IMR-90 (cell line): ENCODE data around the gene NUDT11. TPM values are rescaled to one million over a fixed set of nuclear protein-coding genes. Genes with fewer than 3 reads are reported as not detected.

ENCODE experiments used
- ATAC-seq: fragments of 200-7000 bp; cut with Tn5 transposase; 2 replicates; pipeline ENCODE4 v1.9.1; 2020; ENCODE audit warnings: low read depth, mild to moderate bottlenecking, moderate library complexity
- BruUV-seq: library from RNA; stranded (reverse); fragments of 400-500 nt; replicated peaks from 2 replicates; lab custom pipeline; 2021; lab: Mats Ljungman, UMichigan
- CTCF ChIA-PET: fragments of 300-600 bp; formaldehyde crosslinking; extraction: SDS; loops from one replicate; lab custom pipeline; 2021; ENCODE audit warnings: antibody characterized with exemption; lab: Yijun Ruan, JAX
- POLR2A ChIA-PET: fragments of 300-600 bp; sonication (Branson Sonifier 250); formaldehyde crosslinking; loops from one replicate; lab custom pipeline; 2022; ENCODE audit warnings: antibody characterized with exemption; ENCODE audit not compliant: unreplicated experiment; lab: Charles Lee
- DNase-seq: peaks from one replicate; pipeline ENCODE4 v3.0.0; 2013
- H2AFZ ChIP-seq: replicated peaks from 2 replicates; pipeline ENCODE3; 2013; ENCODE audit warnings: low read length, mild to moderate bottlenecking; ENCODE audit not compliant: poor library complexity
- H2AK5ac ChIP-seq: 2 replicates; pipeline ENCODE4 v1.6.1; 2013; ENCODE audit warnings: low read depth, low read length, inconsistent platforms
- H2AK9ac ChIP-seq: replicated peaks from 2 replicates; pipeline ENCODE3; 2013; ENCODE audit warnings: mild to moderate bottlenecking, low read depth, low read length, moderate library complexity; ENCODE audit not compliant: poor library complexity
- H2BK120ac ChIP-seq: 2 replicates; pipeline ENCODE4 v1.6.1; 2013; ENCODE audit warnings: low read depth, low read length, inconsistent platforms
- H2BK15ac ChIP-seq: 3 replicates; pipeline ENCODE4 v1.6.1; 2013; ENCODE audit warnings: low read depth, low read length, inconsistent platforms
- H2BK20ac ChIP-seq: 2 replicates; pipeline ENCODE4 v1.6.1; 2013; ENCODE audit warnings: low read depth, mild to moderate bottlenecking, inconsistent platforms, low read length, moderate library complexity
- H2BK5ac ChIP-seq: 2 replicates; pipeline ENCODE4 v1.6.1; 2013; ENCODE audit warnings: mild to moderate bottlenecking, low read depth, low read length, inconsistent platforms; ENCODE audit not compliant: poor library complexity, severe bottlenecking
- H3K14ac ChIP-seq: replicated peaks from 2 replicates; pipeline ENCODE4 v1.6.1; 2013; ENCODE audit warnings: low read depth, low read length, inconsistent platforms
- H3K18ac ChIP-seq: 2 replicates; pipeline ENCODE4 v1.6.1; 2013; ENCODE audit warnings: low read depth, low read length, control low read depth
- H3K23ac ChIP-seq: 2 replicates; pipeline ENCODE4 v1.6.1; 2013; ENCODE audit warnings: low read depth, low read length, inconsistent platforms
- H3K27ac ChIP-seq: 2 replicates; pipeline ENCODE4 v1.5.1; 2013; ENCODE audit warnings: mild to moderate bottlenecking, control low read depth, low read length; ENCODE audit not compliant: insufficient read depth
- H3K27me3 ChIP-seq: 2 replicates; pipeline ENCODE4 v1.6.1; 2013; ENCODE audit warnings: low read length; ENCODE audit not compliant: control insufficient read depth, insufficient read depth
- H3K36me3 ChIP-seq: 2 replicates; pipeline ENCODE4 v1.6.1; 2013; ENCODE audit warnings: low read length, mixed read lengths; ENCODE audit not compliant: control insufficient read depth, insufficient read depth
- H3K4ac ChIP-seq: 2 replicates; pipeline ENCODE4 v1.6.1; 2013; ENCODE audit warnings: low read depth, low read length, inconsistent platforms
- H3K4me1 ChIP-seq: 2 replicates; pipeline ENCODE4 v1.6.1; 2013; ENCODE audit warnings: low read length, mixed read lengths; ENCODE audit not compliant: control insufficient read depth, insufficient read depth
- H3K4me2 ChIP-seq: 2 replicates; pipeline ENCODE4 v1.6.1; 2013; ENCODE audit warnings: low read depth, mild to moderate bottlenecking, control low read depth, low read length, moderate library complexity
- H3K4me3 ChIP-seq: 2 replicates; pipeline ENCODE4 v1.5.1; 2013; ENCODE audit warnings: low read depth, mild to moderate bottlenecking, control low read depth, low read length, moderate library complexity; ENCODE audit not compliant: insufficient read depth
- H3K56ac ChIP-seq: 2 replicates; pipeline ENCODE4 v1.6.1; 2013; ENCODE audit warnings: low read length, inconsistent platforms; ENCODE audit not compliant: insufficient read depth; ENCODE audit errors: extremely low read depth
- H3K79me1 ChIP-seq, 2 experiments: 2 replicates each; pipeline ENCODE4 v1.6.1; 2013; ENCODE audit warnings: low read length in 2 of 2, inconsistent platforms in 1 of 2, low read depth in 1 of 2
- H3K9ac ChIP-seq: 2 replicates; pipeline ENCODE4 v1.6.1; 2013; ENCODE audit warnings: low read depth, low read length, control low read depth
- H3K9me1 ChIP-seq: 2 replicates; pipeline ENCODE4 v1.6.1; 2013; ENCODE audit warnings: low read length, inconsistent platforms; ENCODE audit not compliant: insufficient read depth
- H3K9me3 ChIP-seq: 2 replicates; pipeline ENCODE4 v1.6.1; 2013; ENCODE audit warnings: low read length; ENCODE audit not compliant: control insufficient read depth, insufficient read depth
- H4K20me1 ChIP-seq: 2 replicates; pipeline ENCODE4 v1.6.1; 2013; ENCODE audit warnings: low read length, inconsistent platforms; ENCODE audit not compliant: insufficient read depth
- H4K5ac ChIP-seq: 2 replicates; pipeline ENCODE4 v1.6.1; 2013; ENCODE audit warnings: mild to moderate bottlenecking, low read depth, low read length, control low read depth
- H4K8ac ChIP-seq, 2 experiments: 2 replicates each; pipeline ENCODE4 v1.6.1; 2013; ENCODE audit warnings: low read depth in 2 of 2, low read length in 2 of 2, control low read depth in 1 of 2, inconsistent platforms in 1 of 2
- H4K91ac ChIP-seq: 2 replicates; pipeline ENCODE4 v1.6.1; 2013; ENCODE audit warnings: low read depth, low read length, inconsistent platforms; ENCODE audit not compliant: insufficient read depth
- BHLHE40 ChIP-seq: fragments of 150-350 bp; IDR thresholded peaks from 2 replicates; pipeline ENCODE4 v1.6.1; 2016; ENCODE audit warnings: mild to moderate bottlenecking, low read depth, low read length
- CEBPB ChIP-seq: IDR thresholded peaks from 2 replicates; pipeline ENCODE4 v1.6.1; 2012; ENCODE audit warnings: low read depth, low read length, improper control_type of control experiment
- CHD1 ChIP-seq: IDR thresholded peaks from 2 replicates; pipeline ENCODE4 v1.6.1; 2012; ENCODE audit warnings: low read depth, low read length, improper control_type of control experiment
- CTCF ChIP-seq: conservative IDR thresholded peaks from 2 replicates; pipeline ENCODE4 v1.5.1; 2012; ENCODE audit warnings: mild to moderate bottlenecking, low read depth, low read length, improper control_type of control experiment
- ELK1 ChIP-seq: fragments of 150-350 bp; IDR thresholded peaks from 2 replicates; pipeline ENCODE4 v1.6.1; 2016; ENCODE audit warnings: low read depth, mild to moderate bottlenecking, low read length, moderate library complexity, borderline replicate concordance
- FOS ChIP-seq: fragments of 150-350 bp; IDR thresholded peaks from 2 replicates; pipeline ENCODE4 v1.6.1; 2016; ENCODE audit warnings: low read depth, low read length
- MAFK ChIP-seq: IDR thresholded peaks from 2 replicates; pipeline ENCODE4 v1.6.1; 2012; ENCODE audit warnings: low read depth, low read length, improper control_type of control experiment
- MAZ ChIP-seq: IDR thresholded peaks from 2 replicates; pipeline ENCODE4 v1.6.1; 2012; ENCODE audit warnings: low read depth, mild to moderate bottlenecking, low read length, improper control_type of control experiment, moderate library complexity, borderline replicate concordance
- MXI1 ChIP-seq: IDR thresholded peaks from 2 replicates; pipeline ENCODE4 v1.6.1; 2012; ENCODE audit warnings: low read depth, mild to moderate bottlenecking, low read length, moderate library complexity, borderline replicate concordance
- NFE2L2 ChIP-seq: fragments of 150-350 bp; IDR thresholded peaks from 2 replicates; pipeline ENCODE4 v1.6.1; 2016; ENCODE audit warnings: low read depth, mild to moderate bottlenecking, low read length
- POLR2A ChIP-seq: IDR thresholded peaks from 2 replicates; pipeline ENCODE4 v1.6.1; 2012; ENCODE audit warnings: mild to moderate bottlenecking, low read depth, low read length
- RAD21 ChIP-seq: IDR thresholded peaks from 2 replicates; pipeline ENCODE4 v1.6.1; 2012; ENCODE audit warnings: low read length, improper control_type of control experiment
- RCOR1 ChIP-seq: IDR thresholded peaks from 2 replicates; pipeline ENCODE4 v1.6.1; 2012; ENCODE audit warnings: mild to moderate bottlenecking, low read length, improper control_type of control experiment; ENCODE audit not compliant: insufficient replicate concordance
- RFX5 ChIP-seq: IDR thresholded peaks from 2 replicates; pipeline ENCODE4 v1.8.0; 2012; ENCODE audit warnings: low read depth, mild to moderate bottlenecking, low read length, moderate library complexity
- SMC3 ChIP-seq: fragments of 150-350 bp; IDR thresholded peaks from 2 replicates; pipeline ENCODE4 v1.6.1; 2016; ENCODE audit warnings: low read depth, mild to moderate bottlenecking, antibody characterized with exemption, low read length, moderate library complexity
- USF2 ChIP-seq: fragments of 150-350 bp; IDR thresholded peaks from 2 replicates; pipeline ENCODE4 v1.6.1; 2017; ENCODE audit warnings: mild to moderate bottlenecking, antibody characterized with exemption, low read length, low read depth
- WGBS, 2 experiments: methylation state at CpG; one replicate each; pipeline versions ENCODE4 v1.1.5 to v1.1.7; 2013; ENCODE audit warnings: missing lambda C conversion rate in 2 of 2; ENCODE audit not compliant: insufficient read length in 1 of 2; ENCODE audit errors: extremely low coverage in 2 of 2; 5-methylcytosine and 5-hydroxymethylcytosine counted together
- dilution Hi-C: fragments of 300-500 bp; cut with HindIII; formaldehyde crosslinking; loops from one replicate; pipeline ENCODE4 v1.14.3; 2018; ENCODE audit warnings: low sequenced_read_pairs; ENCODE audit not compliant: unreplicated experiment
- in situ Hi-C: fragments of 300-500 bp; cut with MboI; formaldehyde crosslinking; loops from 3 replicates; pipeline ENCODE4 v1.14.3; 2019; ENCODE audit warnings: low sequenced_read_pairs, inconsistent platforms, mixed read lengths
- intact Hi-C: fragments of 100-400 bp; cut with micrococcal nuclease; formaldehyde crosslinking; loops from 2 replicates; pipeline ENCODE4 v1.10.0; 2022
- polyA plus RNA-seq, 3 experiments: library from polyadenylated mRNA; depleted of rRNA; stranded (reverse); fragments of >200 nt; gene quantifications; 2 replicates each; pipeline ENCODE4 v1.2.3, GENCODE V29; 2012; ENCODE audit warnings: low replicate concordance in 1 of 3
- total RNA-seq: library from RNA; depleted of rRNA; stranded (reverse); fragments of >200 nt; gene quantifications from 2 replicates; pipeline ENCODE4 v1.2.3, GENCODE V29; 2012

Gene NUDT11
- total and polyA plus RNA-seq, 2 of the 4 experiments (the other 2 are of a cell fraction), result 12.6 to 13.8 TPM

- no peak overlapping the region for H4K5ac ChIP-seq
- no peak for DNase-seq
- H3K14ac ChIP-seq, result no peak overlapping the region
- no CpG with 5 or more reads among the region's 3 CpGs for WGBS, 2 experiments
- no peak overlapping the region for H3K4me3 ChIP-seq
- no peak overlapping the region for H2AK9ac ChIP-seq
- H2BK15ac ChIP-seq, result no peak overlapping the region
- H2BK120ac ChIP-seq, result no peak overlapping the region
- H3K27me3 ChIP-seq, result peaks cover 3% of the 10 kb centered on the region
- dilution Hi-C loops (no loop called here), intact Hi-C loops (no loop called here), in situ Hi-C loops (no loop called here)
- no peak for TF ChIP-seq RFX5
- TF ChIP-seq NFE2L2, result no peak
- no peak for TF ChIP-seq ELK1
- TF ChIP-seq MAZ, result no peak
- no peak for TF ChIP-seq CTCF
- TF ChIP-seq USF2, result no peak
- TF ChIP-seq CHD1, result no peak
- no peak for TF ChIP-seq FOS
- no peak for TF ChIP-seq RCOR1
- no peak for TF ChIP-seq MXI1
- no peak for TF ChIP-seq RAD21
- no peak for TF ChIP-seq MAFK
- TF ChIP-seq POLR2A, result no peak
- no peak for TF ChIP-seq SMC3
- TF ChIP-seq BHLHE40, result no peak
- no peak for TF ChIP-seq CEBPB
- no peaks in the 10 kb centered on the region for H4K20me1 ChIP-seq
- H3K4me2 ChIP-seq, result no peak overlapping the region
- CTCF ChIA-PET, result no interaction called here
- no peak overlapping the region for H4K91ac ChIP-seq
- no peaks in the 10 kb centered on the region for H3K79me1 ChIP-seq
- H3K4ac ChIP-seq, result no peak overlapping the region
- no peak overlapping the region for H3K56ac ChIP-seq
- H2BK5ac ChIP-seq, result no peak overlapping the region
- POLR2A ChIA-PET, result no interaction called here
- no peak overlapping the region for H3K27ac ChIP-seq
- no peak overlapping the region for H2AFZ ChIP-seq
- no peak overlapping the region for H3K9ac ChIP-seq
- ATAC-seq, result no peak
- no peak overlapping the region for H3K23ac ChIP-seq
- H3K9me1 ChIP-seq, result no peaks in the 10 kb centered on the region
- H3K18ac ChIP-seq, result no peak overlapping the region
- BruUV-seq, result no TSS peak
- H3K36me3 ChIP-seq, result no peaks in the 10 kb centered on the region
- no peaks in the 10 kb centered on the region for H3K4me1 ChIP-seq
- no peak overlapping the region for H2BK20ac ChIP-seq
- H4K8ac ChIP-seq, result no peak overlapping the region
- H3K9me3 ChIP-seq, result no peaks in the 10 kb centered on the region
- no peak overlapping the region for H2AK5ac ChIP-seq
Measured at GRCh38 chrX:51507551-51507950, 11.2 kb upstream of the NUDT11 start.
